HepG2 (cell line): ENCODE measurements around the gene RTBDN. TPM values are rescaled to one million over a fixed set of nuclear protein-coding genes. Genes with fewer than 3 reads are reported as not detected.
A peak's percentile ranks its signal among the peaks of the same experiment; 100 is the strongest.

Experiments used
- ATF6 ChIP-seq: sonication (generic); formaldehyde crosslinking; conservative IDR thresholded peaks from 2 replicates; pipeline ENCODE4 v1.4.0; 2020; ENCODE audit warnings: missing genetic modification reagents
- BORCS8-MEF2B ChIP-seq: sonication (generic); formaldehyde crosslinking; IDR thresholded peaks from 2 replicates; pipeline ENCODE4 v1.8.0; 2022; ENCODE audit warnings: mild to moderate bottlenecking, missing genetic modification reagents
- GLMP ChIP-seq: sonication (generic); formaldehyde crosslinking; IDR thresholded peaks from 2 replicates; pipeline ENCODE4 v1.9.0; 2021; ENCODE audit warnings: missing genetic modification reagents, mild to moderate bottlenecking, borderline replicate concordance
- GZF1 ChIP-seq: sonication (generic); formaldehyde crosslinking; IDR thresholded peaks from 2 replicates; pipeline ENCODE4 v1.5.1; 2020; ENCODE audit warnings: mild to moderate bottlenecking, missing genetic modification reagents
- HES4 ChIP-seq: sonication (generic); formaldehyde crosslinking; IDR thresholded peaks from 2 replicates; pipeline ENCODE4 v1.9.0; 2021; ENCODE audit warnings: mild to moderate bottlenecking, missing genetic modification reagents, borderline replicate concordance
- HMGXB3 ChIP-seq: sonication (generic); formaldehyde crosslinking; IDR thresholded peaks from 2 replicates; pipeline ENCODE4 v1.4.0; 2020; ENCODE audit warnings: missing genetic modification reagents, borderline replicate concordance
- IRF1 ChIP-seq: sonication (generic); formaldehyde crosslinking; IDR thresholded peaks from 2 replicates; pipeline ENCODE4 v1.4.0; 2020; ENCODE audit warnings: low read depth, mild to moderate bottlenecking, missing genetic modification reagents
- IRF2 ChIP-seq: IDR thresholded peaks from 2 replicates; pipeline ENCODE4 v1.6.1; 2018; ENCODE audit warnings: missing genetic modification reagents, missing compliant biosample characterization
- MYPOP ChIP-seq: sonication (generic); formaldehyde crosslinking; IDR thresholded peaks from 2 replicates; pipeline ENCODE4 v1.8.1; 2023; ENCODE audit warnings: mild to moderate bottlenecking, moderate library complexity, missing genetic modification reagents
- PAF1 ChIP-seq: IDR thresholded peaks from 2 replicates; pipeline ENCODE4 v1.6.1; 2016; ENCODE audit warnings: missing genetic modification reagents, missing compliant biosample characterization
- PLRG1 ChIP-seq: fragments of 450-650 bp; conservative IDR thresholded peaks from 2 replicates; pipeline ENCODE4 v1.6.1; 2016
- SKI ChIP-seq: fragments of 450-650 bp; IDR thresholded peaks from one replicate; pipeline ENCODE4 v1.6.1; 2018; ENCODE audit warnings: mild to moderate bottlenecking; ENCODE audit not compliant: partially characterized antibody
- SMC3 ChIP-seq: IDR thresholded peaks from 2 replicates; pipeline ENCODE4 v1.6.1; 2011; ENCODE audit warnings: low read length, improper control_type of control experiment
- TBX3 ChIP-seq: fragments of 450-650 bp; IDR thresholded peaks from 2 replicates; pipeline ENCODE4 v1.6.1; 2017; ENCODE audit warnings: antibody characterized with exemption, mild to moderate bottlenecking, inconsistent platforms, borderline replicate concordance
- XBP1 ChIP-seq: sonication (generic); formaldehyde crosslinking; IDR thresholded peaks from 2 replicates; pipeline ENCODE4 v1.5.0; 2020; ENCODE audit warnings: missing genetic modification reagents
- ZNF331 ChIP-seq: sonication (generic); formaldehyde crosslinking; IDR thresholded peaks from 2 replicates; pipeline ENCODE4 v1.4.0; 2020; ENCODE audit warnings: missing genetic modification reagents
- ZNF350 ChIP-seq: sonication (generic); formaldehyde crosslinking; IDR thresholded peaks from 2 replicates; pipeline ENCODE4 v1.4.0; 2020; ENCODE audit warnings: mild to moderate bottlenecking, low read depth, missing genetic modification reagents, borderline replicate concordance
- ZNF570 ChIP-seq: sonication (generic); formaldehyde crosslinking; IDR thresholded peaks from 2 replicates; pipeline ENCODE4 v1.4.0; 2020; ENCODE audit warnings: mild to moderate bottlenecking, missing genetic modification reagents, borderline replicate concordance
- ZNF788 ChIP-seq: sonication (generic); formaldehyde crosslinking; IDR thresholded peaks from 2 replicates; pipeline ENCODE4 v1.5.0; 2020; ENCODE audit warnings: mild to moderate bottlenecking, missing genetic modification reagents, borderline replicate concordance
- ZSCAN29 ChIP-seq: sonication (generic); formaldehyde crosslinking; conservative IDR thresholded peaks from 2 replicates; pipeline ENCODE4 v1.4.0; 2020; ENCODE audit warnings: mild to moderate bottlenecking, missing genetic modification reagents
- polyA plus RNA-seq, 8 experiments: library from polyadenylated mRNA; depleted of rRNA in 3 of 8; stranded (reverse) in 7 of 8; unstranded in 1 of 8; fragments of >200 nt; fragmentation: Illumina TruSeq in 4 of 8; extraction: Trizol in 4 of 8; gene quantifications; 2 replicates each; pipeline versions ENCODE4 v1.2.1 to v1.2.3, GENCODE V29; 2011 to 2016; ENCODE audit warnings: low read depth in 4 of 8, missing spikeins in 1 of 8, mixed read lengths in 1 of 8; ENCODE audit not compliant: insufficient read depth in 1 of 8
- total RNA-seq, 5 experiments: library from RNA; depleted of rRNA; stranded (reverse); fragments of >200 nt; fragmentation: Illumina TruSeq; extraction: Trizol; gene quantifications; 2 replicates each; pipeline ENCODE4 v1.2.3, GENCODE V29; 2016; ENCODE audit warnings: low read depth in 1 of 5

The RTBDN gene
- total and polyA plus RNA-seq, 2 of the 13 experiments (the other 11 are each of a cell fraction or from before 2014, with no cell fraction given), result 0.27 to 0.48 TPM

GRCh38 chr19:12801466-12802266, 32.7 kb downstream of the RTBDN start, which contains the start of the genes PRDX2 and THSD8 (continued):
- TF ChIP-seq ZNF570 (CRISPR knock-in tag), result no peak; the same call in 1 of the 2 replicates
- no peak for TF ChIP-seq XBP1 (CRISPR knock-in tag)
- peak; percentile 52 for TF ChIP-seq ZNF350 (CRISPR knock-in tag)
- TF ChIP-seq GZF1 (CRISPR knock-in tag), result peak; percentile 65; the same call in 1 of the 2 replicates
- TF ChIP-seq ATF6, result no peak
- no peak for TF ChIP-seq GLMP (CRISPR knock-in tag)
- TF ChIP-seq BORCS8-MEF2B (CRISPR knock-in tag), result 0 out of 2 replicates have a peak, but pooled peaks have one; percentile 55
- 0 out of 2 replicates have a peak, but pooled peaks have one; percentile 4 for TF ChIP-seq IRF1 (CRISPR knock-in tag)
- TF ChIP-seq SKI, result no peak
- no peak for TF ChIP-seq SMC3
- TF ChIP-seq HES4 (CRISPR knock-in tag), result peak; percentile 81; the same call in 1 of the 2 replicates
- TF ChIP-seq PAF1, result no peak
- peak; percentile 71; the same call in 1 of the 2 replicates for TF ChIP-seq MYPOP (CRISPR knock-in tag)
- no peak for TF ChIP-seq TBX3
- TF ChIP-seq HMGXB3 (CRISPR knock-in tag), result no peak
- no peak for TF ChIP-seq PLRG1
- peak; percentile 86 for TF ChIP-seq ZSCAN29 (CRISPR knock-in tag)
- peak; percentile 76; the same call in 1 of the 2 replicates for TF ChIP-seq IRF2 (CRISPR knock-in tag)
- TF ChIP-seq ZNF331 (CRISPR knock-in tag), result peak; percentile 79
- TF ChIP-seq ZNF788 (CRISPR knock-in tag), result peak; percentile 75
